SK-N-SH (cell line): ENCODE data around the gene DUSP15.

Source experiments
- CTCF ChIP-seq: fragments of 200-600 bp; sonication (generic); IDR thresholded peaks from 2 replicates; pipeline ENCODE4 v1.6.1; 2017; ENCODE audit warnings: antibody characterized with exemption, mild to moderate bottlenecking, moderate library complexity
- NFIC ChIP-seq: IDR thresholded peaks from 2 replicates; pipeline ENCODE4 v1.4.0; 2012; ENCODE audit warnings: borderline replicate concordance

- TF ChIP-seq NFIC (no peak), CTCF (no peak)
Observed at GRCh38 chr20:31856516-31856915, 13.8 kb downstream of the DUSP15 start.
